Muscle of leg (tissue), 11 donors: ENCODE results near the gene MBD4. TPM values are rescaled to one million over a fixed set of nuclear protein-coding genes. Genes with fewer than 3 reads are reported as not detected.
"Not testable (repeated sequence)": the region's sequence is repeated elsewhere in the genome, so short reads cannot be mapped to it uniquely, and the experiment has no call there.

Source experiments
- DNase-seq: peaks from one replicate; pipeline ENCODE4 v3.0.0; 2013
- H3K27ac ChIP-seq: one replicate; pipeline ENCODE4 v1.5.1; 2013; ENCODE audit warnings: mild to moderate bottlenecking, low read length, control low read depth
- H3K27me3 ChIP-seq: one replicate; pipeline ENCODE4 v1.6.1; 2013; ENCODE audit warnings: low read length; ENCODE audit not compliant: control insufficient read depth, insufficient read depth
- H3K36me3 ChIP-seq: one replicate; pipeline ENCODE4 v1.6.1; 2013; ENCODE audit warnings: low read length; ENCODE audit not compliant: control insufficient read depth, insufficient read depth
- H3K4me1 ChIP-seq: one replicate; pipeline ENCODE4 v1.6.1; 2013; ENCODE audit warnings: low read length; ENCODE audit not compliant: control insufficient read depth, insufficient read depth
- H3K4me3 ChIP-seq: one replicate; pipeline ENCODE4 v1.5.1; 2013; ENCODE audit warnings: low read length, control low read depth
- H3K9me3 ChIP-seq: replicated peaks from 2 replicates; pipeline ENCODE4 v1.6.1; 2013; ENCODE audit warnings: low read depth, low read length; ENCODE audit not compliant: control insufficient read depth
- WGBS: methylation state at CpG from one replicate; pipeline ENCODE4 v1.1.5; 2013; ENCODE audit warnings: missing lambda C conversion rate; ENCODE audit not compliant: insufficient coverage; 5-methylcytosine and 5-hydroxymethylcytosine counted together
- polyA plus RNA-seq, 8 donors: library from polyadenylated mRNA; unstranded; fragments of 120-200 nt; gene quantifications; one replicate each; pipeline versions ENCODE4 v1.2.1 to v1.2.3, GENCODE V29; 2013; ENCODE audit warnings: inconsistent platforms in 1 of 8, low replicate concordance in 1 of 8; ENCODE audit not compliant: insufficient read length in 8 of 8, insufficient read depth in 1 of 8
- total RNA-seq: library from RNA; stranded (reverse); fragments of 120-200 nt; gene quantifications from one replicate; pipeline ENCODE4 v1.2.4, GENCODE V29; 2013

The MBD4 gene
- total and polyA plus RNA-seq, 9 donors = 22.6 to 28.1 (median 25.3) TPM

GRCh38 chr3:129415378-129415777, 24.4 kb downstream of the MBD4 start:
- H3K9me3 ChIP-seq = no peaks in the 10 kb centered on the region
- no peaks in the 10 kb centered on the region for H3K36me3 ChIP-seq
- peaks cover 5% of the 10 kb centered on the region for H3K4me1 ChIP-seq
- DNase-seq = no peak
- H3K4me3 ChIP-seq = no peak overlapping the region
- 78% methylated on average over 1 of the region's 3 CpGs for WGBS
- H3K27me3 ChIP-seq = no peaks in the 10 kb centered on the region
- no peak overlapping the region for H3K27ac ChIP-seq

- WGBS = 88% methylated on average over 1 of the region's 4 CpGs
- Histone ChIP-seq H3K27ac (no peak overlapping the region), H3K9me3 (no peaks in the 10 kb centered on the region)
Observed at GRCh38 chr3:129413687-129414506, 25.9 kb downstream of the MBD4 start.

GRCh38 chr3:129413238-129413637, 26.5 kb downstream of the MBD4 start:
- 40% methylated on average over 1 of the region's 3 CpGs for WGBS
- not testable (repeated sequence) for H3K9me3 ChIP-seq, H3K27me3 ChIP-seq, H3K4me3 ChIP-seq, H3K36me3 ChIP-seq, H3K4me1 ChIP-seq, DNase-seq, H3K27ac ChIP-seq

More at GRCh38 chr3:129413687-129414506, 25.9 kb downstream of the MBD4 start:
- no peaks in the 10 kb centered on the region for H3K27me3 ChIP-seq
- DNase-seq = no peak
- peaks cover 5% of the 10 kb centered on the region for H3K4me1 ChIP-seq
- H3K4me3 ChIP-seq = no peak overlapping the region
- no peaks in the 10 kb centered on the region for H3K36me3 ChIP-seq

GRCh38 chr3:129412542-129413198, 27.1 kb downstream of the MBD4 start:
- no peak for DNase-seq
- Histone ChIP-seq H3K36me3 (no peaks in the 10 kb centered on the region), H3K4me3 (no peak overlapping the region), H3K4me1 (peaks cover 3% of the 10 kb centered on the region), H3K9me3 (no peaks in the 10 kb centered on the region), H3K27ac (no peak overlapping the region), H3K27me3 (no peaks in the 10 kb centered on the region)
- WGBS = 58% methylated on average over 6 of the region's 6 CpGs

- Histone ChIP-seq H3K27ac (no peak overlapping the region), H3K4me1 (no peaks in the 10 kb centered on the region), H3K4me3 (no peak overlapping the region), H3K27me3 (no peaks in the 10 kb centered on the region), H3K36me3 (no peaks in the 10 kb centered on the region), H3K9me3 (no peaks in the 10 kb centered on the region)
- DNase-seq = no peak
- WGBS = 77% methylated on average over 15 of the region's 17 CpGs
Observed at GRCh38 chr3:129410971-129411370, 28.8 kb downstream of the MBD4 start.

GRCh38 chr3:129409541-129409940, 30.2 kb downstream of the MBD4 start:
- 52% methylated on average over 2 of the region's 2 CpGs for WGBS
- peak; percentile 27 for DNase-seq
- Histone ChIP-seq H3K4me1 (no peaks in the 10 kb centered on the region), H3K9me3 (no peaks in the 10 kb centered on the region), H3K27me3 (no peaks in the 10 kb centered on the region), H3K27ac (no peak overlapping the region), H3K4me3 (no peak overlapping the region), H3K36me3 (no peaks in the 10 kb centered on the region)

GRCh38 chr3:129404610-129405009, 35.1 kb downstream of the MBD4 start:
- Histone ChIP-seq H3K27me3 (no peaks in the 10 kb centered on the region), H3K36me3 (no peaks in the 10 kb centered on the region), H3K9me3 (no peaks in the 10 kb centered on the region), H3K4me3 (no peak overlapping the region), H3K27ac (no peak overlapping the region), H3K4me1 (no peaks in the 10 kb centered on the region)
- 80% methylated on average over 4 of the region's 5 CpGs for WGBS
- DNase-seq = no peak

- Histone ChIP-seq H3K27ac (no peak overlapping the region), H3K9me3 (no peaks in the 10 kb centered on the region), H3K4me1 (no peaks in the 10 kb centered on the region), H3K4me3 (no peak overlapping the region), H3K27me3 (no peaks in the 10 kb centered on the region), H3K36me3 (no peaks in the 10 kb centered on the region)
- WGBS = 94% methylated on average over 3 of the region's 8 CpGs
- no peak for DNase-seq
Observed at GRCh38 chr3:129404130-129404529, 35.6 kb downstream of the MBD4 start.

GRCh38 chr3:129403450-129403849, 36.3 kb downstream of the MBD4 start:
- DNase-seq = no peak
- 64% methylated on average over 3 of the region's 7 CpGs for WGBS
- peaks cover 4% of the 10 kb centered on the region for H3K4me1 ChIP-seq
- no peaks in the 10 kb centered on the region for H3K9me3 ChIP-seq
- H3K4me3 ChIP-seq = no peak overlapping the region
- no peaks in the 10 kb centered on the region for H3K27me3 ChIP-seq
- no peaks in the 10 kb centered on the region for H3K36me3 ChIP-seq
- no peak overlapping the region for H3K27ac ChIP-seq

GRCh38 chr3:129402616-129403015, 37.1 kb downstream of the MBD4 start:
- no peak overlapping the region for H3K4me3 ChIP-seq
- no peaks in the 10 kb centered on the region for H3K36me3 ChIP-seq
- 84% methylated on average over 4 of the region's 4 CpGs for WGBS
- no peak for DNase-seq
- no peak overlapping the region for H3K27ac ChIP-seq
- H3K27me3 ChIP-seq = no peaks in the 10 kb centered on the region
- H3K9me3 ChIP-seq = no peaks in the 10 kb centered on the region
- peaks cover 9% of the 10 kb centered on the region for H3K4me1 ChIP-seq
